Memory B cell (primary cell): ENCODE data around the gene FOXK1.

Source experiments
- ATAC-seq: fragments of 150-1000 bp; cut with Tn5 transposase; 2 replicates; pipeline ENCODE4 v1.10.0; 2021; ENCODE audit warnings: low read depth, mild to moderate bottlenecking, moderate library complexity
- DNase-seq, 2 donors: peaks; one replicate each; pipeline ENCODE4 v3.0.0; 2022; ENCODE audit warnings: low spot score in 2 of 2
- H3K27ac Mint-ChIP-seq: one replicate; pipeline ENCODE4 v1.8.0; 2022; ENCODE audit warnings: mild to moderate bottlenecking, moderate library complexity, mixed read lengths
- H3K27me3 Mint-ChIP-seq: one replicate; pipeline ENCODE4 v1.8.0; 2022; ENCODE audit warnings: mixed read lengths
- H3K36me3 Mint-ChIP-seq: one replicate; pipeline ENCODE4 v1.8.0; 2022; ENCODE audit warnings: mild to moderate bottlenecking, mixed read lengths
- H3K4me1 Mint-ChIP-seq: one replicate; pipeline ENCODE4 v1.8.0; 2022; ENCODE audit warnings: mixed read lengths
- H3K4me3 Mint-ChIP-seq: one replicate; pipeline ENCODE4 v1.8.0; 2022; ENCODE audit warnings: mild to moderate bottlenecking, moderate library complexity, mixed read lengths
- H3K9me3 Mint-ChIP-seq: one replicate; pipeline ENCODE4 v1.8.0; 2022; ENCODE audit warnings: mixed read lengths

Gene FOXK1

DNA sequence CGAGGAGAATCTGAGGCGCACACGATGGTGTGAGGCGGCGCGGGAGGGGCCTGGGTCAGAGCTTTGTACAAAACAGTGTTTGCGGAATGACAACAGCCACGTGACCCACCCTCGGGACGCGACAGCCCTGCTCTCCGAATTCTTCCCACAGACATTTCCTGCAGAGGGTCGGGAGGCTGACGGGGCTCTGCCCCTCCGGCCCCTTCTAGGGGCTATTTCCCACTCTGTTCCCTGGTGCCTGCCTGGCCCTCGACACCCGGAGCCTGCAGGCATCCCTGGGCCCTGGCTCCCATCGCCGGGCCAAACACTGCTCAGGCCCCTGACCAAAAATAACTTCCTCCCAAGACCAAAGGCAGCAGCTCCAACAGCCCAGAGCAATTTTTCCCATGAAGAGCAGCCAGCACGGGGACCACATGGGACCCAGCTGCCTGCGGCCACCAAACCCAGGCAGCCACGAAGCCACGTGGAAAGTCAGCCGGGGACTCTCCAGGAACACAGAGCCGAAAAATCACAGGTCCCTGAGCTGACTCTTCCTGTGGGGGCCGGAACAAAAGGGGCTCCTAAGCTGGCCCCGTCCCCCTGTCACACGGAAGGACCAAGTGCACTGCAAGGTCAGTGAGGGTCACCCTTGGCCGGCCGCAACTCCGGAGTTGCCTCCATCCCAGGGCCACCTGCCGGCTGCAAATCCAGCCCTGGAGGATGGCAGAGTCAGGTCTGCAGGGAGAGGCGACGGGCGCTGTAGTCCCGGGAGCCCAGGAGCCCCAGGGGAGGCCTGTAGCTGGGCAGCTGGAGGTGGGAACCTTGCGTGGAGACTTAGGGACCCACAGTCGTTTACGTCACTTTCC is 137.7 kb downstream of the FOXK1 start:
- DNase-seq, result no peak
- H3K9me3 Mint-ChIP-seq, result no peaks in the 10 kb centered on the region
- no peak overlapping the region for H3K4me3 Mint-ChIP-seq
- ATAC-seq, result no peak
- no peaks in the 10 kb centered on the region for H3K4me1 Mint-ChIP-seq
- H3K27ac Mint-ChIP-seq, result no peak overlapping the region
- H3K36me3 Mint-ChIP-seq, result no peaks in the 10 kb centered on the region
- peaks cover 10% of the 10 kb centered on the region for H3K27me3 Mint-ChIP-seq

GRCh38 chr7:4820405-4820966 is 138.4 kb downstream of the FOXK1 start:
- no peaks in the 10 kb centered on the region for H3K9me3 Mint-ChIP-seq
- H3K4me3 Mint-ChIP-seq, result no peak overlapping the region
- H3K27ac Mint-ChIP-seq, result no peak overlapping the region
- peaks cover 13% of the 10 kb centered on the region for H3K27me3 Mint-ChIP-seq
- DNase-seq, result no peak
- no peak for ATAC-seq
- no peaks in the 10 kb centered on the region for H3K4me1 Mint-ChIP-seq
- H3K36me3 Mint-ChIP-seq, result no peaks in the 10 kb centered on the region
